ENCODE results near the gene MACROD2. TPM values are rescaled to one million over a fixed set of nuclear protein-coding genes. Genes with fewer than 3 reads are reported as not detected.

The MACROD2 gene
- total and polyA plus RNA-seq, 4 donors, result 0.66 to 10.5 (median 3.3) TPM

- DNase-seq (ENCODE audit: low spot score), result no peak
- TF ChIP-seq JUND (IDR thresholded peaks at IDR 0.05) (no peak), REST (IDR thresholded peaks at IDR 0.05) (no peak), FOXA1 (IDR thresholded peaks at IDR 0.05) (no peak)
- Histone ChIP-seq H3K9me3 (ENCODE audit: control insufficient read depth in 4 of 4, low read length in 3 of 4) (no peaks in the 10 kb centered on the region), H3K4me3 (ENCODE audit: low read depth in 1 of 3, low read length in 3 of 3) (no peak overlapping the region), H3K9ac (ENCODE audit: low read depth in 1 of 2, low read length in 2 of 2) (no peak overlapping the region), H3K27me3 (ENCODE audit: control insufficient read depth in 4 of 4, insufficient read depth in 4 of 4, low read length in 3 of 4) (no peaks in the 10 kb centered on the region), H3K4me1 (ENCODE audit: control insufficient read depth in 4 of 4, insufficient read depth in 4 of 4, low read length in 3 of 4) (no peaks in the 10 kb centered on the region), H3K36me3 (ENCODE audit: control insufficient read depth in 4 of 4, insufficient read depth in 3 of 4, low read depth in 1 of 4, low read length in 3 of 4) (no peaks in the 10 kb centered on the region), H3K27ac (ENCODE audit: low read depth in 1 of 2, low read length in 2 of 2) (no peak overlapping the region)
- 72% methylated on average over 1 of the region's 1 CpG for WGBS
These were observed 1192.3 kb downstream of the MACROD2 start for GRCh38 chr20:15187612-15188011.

GRCh38 chr20:15188415-15188814, 1193.1 kb downstream of the MACROD2 start:
- 96% methylated on average over 3 of the region's 3 CpGs for WGBS
- Histone ChIP-seq H3K36me3 (ENCODE audit: control insufficient read depth in 4 of 4, insufficient read depth in 3 of 4, low read depth in 1 of 4, low read length in 3 of 4) (no peaks in the 10 kb centered on the region), H3K9me3 (ENCODE audit: control insufficient read depth in 4 of 4, low read length in 3 of 4) (no peaks in the 10 kb centered on the region), H3K9ac (ENCODE audit: low read depth in 1 of 2, low read length in 2 of 2) (no peak overlapping the region), H3K27me3 (ENCODE audit: control insufficient read depth in 4 of 4, insufficient read depth in 4 of 4, low read length in 3 of 4) (no peaks in the 10 kb centered on the region), H3K4me1 (ENCODE audit: control insufficient read depth in 4 of 4, insufficient read depth in 4 of 4, low read length in 3 of 4) (no peaks in the 10 kb centered on the region), H3K27ac (ENCODE audit: low read depth in 1 of 2, low read length in 2 of 2) (no peak overlapping the region), H3K4me3 (ENCODE audit: low read depth in 1 of 3, low read length in 3 of 3) (no peak overlapping the region)
- DNase-seq (ENCODE audit: low spot score), result no peak
- TF ChIP-seq FOXA1 (IDR thresholded peaks at IDR 0.05), result no peak
- TF ChIP-seq HNF4A (conservative IDR thresholded peaks at IDR 0.05), result no peak
- no peak for TF ChIP-seq RAD21 (IDR thresholded peaks at IDR 0.05)
- no peak for TF ChIP-seq SP1 (IDR thresholded peaks at IDR 0.05)
- no peak for TF ChIP-seq NR2F2 (IDR thresholded peaks at IDR 0.05)

GRCh38 chr20:15191082-15191723, 1195.9 kb downstream of the MACROD2 start:
- Histone ChIP-seq H3K4me1 (ENCODE audit: control insufficient read depth in 4 of 4, insufficient read depth in 4 of 4, low read length in 3 of 4) (no peaks in the 10 kb centered on the region), H3K4me3 (ENCODE audit: low read depth in 1 of 3, low read length in 3 of 3) (no peak overlapping the region), H3K9me3 (ENCODE audit: control insufficient read depth in 4 of 4, low read length in 3 of 4) (no peaks in the 10 kb centered on the region), H3K9ac (ENCODE audit: low read depth in 1 of 2, low read length in 2 of 2) (no peak overlapping the region), H3K27me3 (ENCODE audit: control insufficient read depth in 4 of 4, insufficient read depth in 4 of 4, low read length in 3 of 4) (no peaks in the 10 kb centered on the region), H3K36me3 (ENCODE audit: control insufficient read depth in 4 of 4, insufficient read depth in 3 of 4, low read depth in 1 of 4, low read length in 3 of 4) (no peaks in the 10 kb centered on the region), H3K27ac (ENCODE audit: low read depth in 1 of 2, low read length in 2 of 2) (no peak overlapping the region)
- no peak for DNase-seq (ENCODE audit: low spot score)
- 78% methylated on average over 4 of the region's 4 CpGs for WGBS
- TF ChIP-seq YY1 (IDR thresholded peaks at IDR 0.05), result no peak
- TF ChIP-seq RXRA (IDR thresholded peaks at IDR 0.05), result no peak
- TF ChIP-seq SP1 (IDR thresholded peaks at IDR 0.05), result no peak
- no peak for TF ChIP-seq GABPA (IDR thresholded peaks at IDR 0.05 in 1 of 2, conservative IDR thresholded peaks at IDR 0.05 in 1 of 2)
- no peak for TF ChIP-seq FOXA2 (IDR thresholded peaks at IDR 0.05)
- no peak for TF ChIP-seq CTCF (IDR thresholded peaks at IDR 0.05; ENCODE audit: low read depth, low read length, missing input control)
- TF ChIP-seq ZBTB33 (IDR thresholded peaks at IDR 0.05), result no peak
- no peak for TF ChIP-seq TAF1 (conservative IDR thresholded peaks at IDR 0.05)
- TF ChIP-seq JUND (IDR thresholded peaks at IDR 0.05), result no peak
- no peak for TF ChIP-seq EGR1 (IDR thresholded peaks at IDR 0.05; ENCODE audit: low read depth in 2 of 2)
- TF ChIP-seq RAD21 (IDR thresholded peaks at IDR 0.05), result no peak
- TF ChIP-seq NR2F2 (IDR thresholded peaks at IDR 0.05), result no peak
- no peak for TF ChIP-seq FOXA1 (IDR thresholded peaks at IDR 0.05)
- no peak for TF ChIP-seq MAX (IDR thresholded peaks at IDR 0.05)
- TF ChIP-seq HNF4G (IDR thresholded peaks at IDR 0.05), result no peak
- no peak for TF ChIP-seq REST (IDR thresholded peaks at IDR 0.05)

Measured in liver (tissue), 9 donors.